GM12878 (cell line): ENCODE measurements around the gene PLPP7.

Experiments used
- CBFB ChIP-seq: IDR thresholded peaks from 2 replicates; pipeline ENCODE4 v1.6.1; 2016; ENCODE audit warnings: antibody characterized with exemption, low read depth
- FOS ChIP-seq: IDR thresholded peaks from 3 replicates; pipeline ENCODE4 v1.6.1; 2011; ENCODE audit warnings: borderline replicate concordance; ENCODE audit not compliant: insufficient read length; ENCODE audit errors: extremely low read depth
- PAX5 ChIP-seq: IDR thresholded peaks from 2 replicates; pipeline ENCODE4 v1.6.1; 2011; ENCODE audit warnings: low read depth, low read length, borderline replicate concordance
- PAX8 ChIP-seq: fragments of 450-650 bp; IDR thresholded peaks from 2 replicates; pipeline ENCODE4 v1.6.1; 2017; ENCODE audit warnings: mild to moderate bottlenecking, moderate library complexity
- POLR2A ChIP-seq: IDR thresholded peaks from 2 replicates; pipeline ENCODE4 v1.6.1; 2011; ENCODE audit warnings: low read depth, mild to moderate bottlenecking, low read length
- POLR2AphosphoS5 ChIP-seq: IDR thresholded peaks from 2 replicates; pipeline ENCODE4 v1.6.1; 2011; ENCODE audit warnings: mild to moderate bottlenecking, low read length, inconsistent platforms
- SP1 ChIP-seq: IDR thresholded peaks from one replicate; pipeline ENCODE4 v1.6.1; 2011; ENCODE audit warnings: low read depth, low read length
- TF ChIP-seq, protein P1 (sequence below), 3 experiments: IDR thresholded peaks in 2 of 3; conservative IDR thresholded peaks in 1 of 3; 2 replicates each; pipeline ENCODE4 v1.5.1; 2011; ENCODE audit warnings: low read depth in 3 of 3, low read length in 3 of 3, mild to moderate bottlenecking in 3 of 3, control low read depth in 2 of 3, moderate library complexity in 2 of 3, inconsistent platforms in 1 of 3, mixed read lengths in 1 of 3; ENCODE audit not compliant: control insufficient read depth in 2 of 3, insufficient read depth in 1 of 3; ENCODE audit errors: extremely low read depth in 1 of 3
- TF ChIP-seq, protein P2 (sequence below): IDR thresholded peaks from 2 replicates; pipeline ENCODE4 v1.6.1; 2012; ENCODE audit warnings: low read depth, low read length, improper control_type of control experiment

DNA sequence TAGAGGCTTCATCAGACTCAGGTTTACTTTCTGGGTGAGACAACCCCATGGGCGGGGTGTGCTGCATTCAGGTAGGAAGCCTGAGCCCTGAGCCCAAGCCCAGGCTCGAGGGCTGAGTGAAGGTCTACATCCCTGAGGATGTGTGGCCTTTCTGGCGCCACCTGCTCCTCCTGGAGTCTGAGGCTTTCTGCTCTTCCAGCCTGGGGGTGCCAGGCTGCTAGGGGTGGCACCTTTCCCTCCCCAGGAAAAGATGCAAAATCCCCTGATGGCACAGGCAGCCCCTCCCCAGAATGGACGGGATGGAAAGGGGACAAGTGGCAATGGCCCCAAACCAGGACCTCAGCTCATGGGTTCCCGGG lies 60.0 kb downstream of the PLPP7 start:
- TF ChIP-seq PAX5, result no peak
- no peak for TF ChIP-seq POLR2A
- TF ChIP-seq POLR2AphosphoS5, result no peak
- TF ChIP-seq CBFB, result no peak
- TF ChIP-seq, protein P1, sequence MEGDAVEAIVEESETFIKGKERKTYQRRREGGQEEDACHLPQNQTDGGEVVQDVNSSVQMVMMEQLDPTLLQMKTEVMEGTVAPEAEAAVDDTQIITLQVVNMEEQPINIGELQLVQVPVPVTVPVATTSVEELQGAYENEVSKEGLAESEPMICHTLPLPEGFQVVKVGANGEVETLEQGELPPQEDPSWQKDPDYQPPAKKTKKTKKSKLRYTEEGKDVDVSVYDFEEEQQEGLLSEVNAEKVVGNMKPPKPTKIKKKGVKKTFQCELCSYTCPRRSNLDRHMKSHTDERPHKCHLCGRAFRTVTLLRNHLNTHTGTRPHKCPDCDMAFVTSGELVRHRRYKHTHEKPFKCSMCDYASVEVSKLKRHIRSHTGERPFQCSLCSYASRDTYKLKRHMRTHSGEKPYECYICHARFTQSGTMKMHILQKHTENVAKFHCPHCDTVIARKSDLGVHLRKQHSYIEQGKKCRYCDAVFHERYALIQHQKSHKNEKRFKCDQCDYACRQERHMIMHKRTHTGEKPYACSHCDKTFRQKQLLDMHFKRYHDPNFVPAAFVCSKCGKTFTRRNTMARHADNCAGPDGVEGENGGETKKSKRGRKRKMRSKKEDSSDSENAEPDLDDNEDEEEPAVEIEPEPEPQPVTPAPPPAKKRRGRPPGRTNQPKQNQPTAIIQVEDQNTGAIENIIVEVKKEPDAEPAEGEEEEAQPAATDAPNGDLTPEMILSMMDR (IDR thresholded peaks at IDR 0.05 in 2 of 3, conservative IDR thresholded peaks at IDR 0.05 in 1 of 3; ENCODE audit: control insufficient read depth in 2 of 3, extremely low read depth in 1 of 3, insufficient read depth in 1 of 3, low read depth in 3 of 3, low read length in 3 of 3), result no peak
- no peak for TF ChIP-seq FOS
- no peak for TF ChIP-seq SP1
- TF ChIP-seq, protein P2, sequence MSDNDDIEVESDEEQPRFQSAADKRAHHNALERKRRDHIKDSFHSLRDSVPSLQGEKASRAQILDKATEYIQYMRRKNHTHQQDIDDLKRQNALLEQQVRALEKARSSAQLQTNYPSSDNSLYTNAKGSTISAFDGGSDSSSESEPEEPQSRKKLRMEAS, result no peak
- no peak for TF ChIP-seq PAX8
